Measurements from ENCODE around the gene DIAPH1.

DIAPH1 gene

DNA sequence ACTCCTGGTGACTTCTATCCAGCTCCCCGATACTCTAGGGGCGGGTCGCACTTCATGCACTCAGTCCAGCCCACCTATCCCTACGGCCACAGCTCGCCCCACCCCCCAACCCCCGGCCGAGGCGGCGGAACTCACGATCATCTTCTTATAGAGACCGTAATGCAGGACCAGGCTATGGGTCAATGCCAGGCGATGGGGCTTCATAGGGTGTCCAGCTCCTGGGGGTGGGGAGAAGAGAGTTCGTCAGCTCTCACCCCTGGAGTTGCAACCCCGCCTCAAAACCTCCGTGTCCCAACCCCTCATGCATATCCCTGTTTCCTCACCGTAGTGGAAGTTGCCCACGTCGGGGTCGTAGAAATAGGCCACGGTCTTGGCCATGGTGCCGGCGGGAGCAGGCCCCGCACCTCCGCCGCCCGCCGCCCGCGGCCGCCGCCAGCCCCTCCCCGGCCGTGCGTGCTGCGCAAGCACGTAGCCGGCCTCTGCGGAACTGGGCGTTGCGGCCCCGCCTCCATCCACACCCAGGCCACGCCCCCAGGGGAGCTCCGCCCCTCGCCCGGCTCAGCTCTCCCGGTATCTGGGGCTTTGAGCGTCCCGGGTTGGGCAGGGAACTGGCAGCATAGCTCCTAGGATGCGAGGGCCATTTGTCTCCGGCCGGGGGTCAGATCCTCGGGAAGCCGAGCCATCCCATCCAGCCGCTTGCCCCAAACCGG is 17.8 kb upstream of the DIAPH1 start, which contains the start of the genes HDAC3 and RELL2 (continued):
- TF ChIP-seq ZNF677 (tag by site-specific recombination; IDR thresholded peaks at IDR 0.05): 0 out of 2 replicates have a peak, but pooled peaks have one; percentile 30
- TF ChIP-seq ZNF555 (tag by site-specific recombination; conservative IDR thresholded peaks at IDR 0.05): no peak
- TF ChIP-seq ZXDB (tag by site-specific recombination; IDR thresholded peaks at IDR 0.05): peak; percentile 55
- peak; percentile 47; the same call in 1 of the 2 replicates for TF ChIP-seq ZNF37A (tag by site-specific recombination; IDR thresholded peaks at IDR 0.05)
- peak; percentile 31; the same call in 1 of the 2 replicates for TF ChIP-seq YY1 (tag by site-specific recombination; IDR thresholded peaks at IDR 0.05)
- TF ChIP-seq SP2 (tag by site-specific recombination; IDR thresholded peaks at IDR 0.05): peak; percentile 59
- no peak for TF ChIP-seq ZNF664 (tag by site-specific recombination; IDR thresholded peaks at IDR 0.05)
- TF ChIP-seq MZF1 (tag by site-specific recombination; IDR thresholded peaks at IDR 0.05; ENCODE audit: borderline replicate concordance): peak; percentile 40; the same call in 1 of the 2 replicates
- TF ChIP-seq, protein P1, sequence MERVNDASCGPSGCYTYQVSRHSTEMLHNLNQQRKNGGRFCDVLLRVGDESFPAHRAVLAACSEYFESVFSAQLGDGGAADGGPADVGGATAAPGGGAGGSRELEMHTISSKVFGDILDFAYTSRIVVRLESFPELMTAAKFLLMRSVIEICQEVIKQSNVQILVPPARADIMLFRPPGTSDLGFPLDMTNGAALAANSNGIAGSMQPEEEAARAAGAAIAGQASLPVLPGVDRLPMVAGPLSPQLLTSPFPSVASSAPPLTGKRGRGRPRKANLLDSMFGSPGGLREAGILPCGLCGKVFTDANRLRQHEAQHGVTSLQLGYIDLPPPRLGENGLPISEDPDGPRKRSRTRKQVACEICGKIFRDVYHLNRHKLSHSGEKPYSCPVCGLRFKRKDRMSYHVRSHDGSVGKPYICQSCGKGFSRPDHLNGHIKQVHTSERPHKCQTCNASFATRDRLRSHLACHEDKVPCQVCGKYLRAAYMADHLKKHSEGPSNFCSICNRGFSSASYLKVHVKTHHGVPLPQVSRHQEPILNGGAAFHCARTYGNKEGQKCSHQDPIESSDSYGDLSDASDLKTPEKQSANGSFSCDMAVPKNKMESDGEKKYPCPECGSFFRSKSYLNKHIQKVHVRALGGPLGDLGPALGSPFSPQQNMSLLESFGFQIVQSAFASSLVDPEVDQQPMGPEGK (tag by site-specific recombination; IDR thresholded peaks at IDR 0.05): peak; percentile 52
- TF ChIP-seq, protein P2, sequence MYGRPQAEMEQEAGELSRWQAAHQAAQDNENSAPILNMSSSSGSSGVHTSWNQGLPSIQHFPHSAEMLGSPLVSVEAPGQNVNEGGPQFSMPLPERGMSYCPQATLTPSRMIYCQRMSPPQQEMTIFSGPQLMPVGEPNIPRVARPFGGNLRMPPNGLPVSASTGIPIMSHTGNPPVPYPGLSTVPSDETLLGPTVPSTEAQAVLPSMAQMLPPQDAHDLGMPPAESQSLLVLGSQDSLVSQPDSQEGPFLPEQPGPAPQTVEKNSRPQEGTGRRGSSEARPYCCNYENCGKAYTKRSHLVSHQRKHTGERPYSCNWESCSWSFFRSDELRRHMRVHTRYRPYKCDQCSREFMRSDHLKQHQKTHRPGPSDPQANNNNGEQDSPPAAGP (tag by site-specific recombination; IDR thresholded peaks at IDR 0.05): 0 out of 2 replicates have a peak, but pooled peaks have one; percentile 6
- no peak for TF ChIP-seq ZNF514 (tag by site-specific recombination; IDR thresholded peaks at IDR 0.05)

DNA sequence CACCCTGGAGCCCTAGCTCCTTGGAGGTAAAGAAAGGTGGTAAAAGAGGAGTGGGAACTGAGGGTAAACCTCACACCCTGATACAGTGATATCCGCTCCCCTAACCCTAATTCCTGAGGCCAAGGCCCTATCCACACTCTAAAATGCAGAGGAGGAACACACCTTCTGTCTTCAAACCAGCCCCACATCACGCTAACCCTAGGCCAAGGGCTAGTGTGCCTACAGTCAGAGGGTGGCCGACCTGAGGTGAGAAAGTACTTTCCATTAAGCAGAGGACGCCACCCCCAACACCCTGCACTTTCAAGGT is 17.3 kb upstream of the DIAPH1 start:
- Histone ChIP-seq H3K27ac (ENCODE audit: extremely low read depth, low read depth, low read length) (peak overlapping the region; percentile 63; the same call in 1 of the 2 replicates), H3K4me1 (ENCODE audit: control insufficient read depth, insufficient read depth, low read length) (peaks cover 6% of the 10 kb centered on the region), H3K9me3 (ENCODE audit: control insufficient read depth, insufficient read depth, low read depth, low read length) (no peaks in the 10 kb centered on the region), H3K4me3 (ENCODE audit: low read depth, low read length) (peak overlapping the region; percentile 97), H3K36me3 (ENCODE audit: control insufficient read depth in 2 of 2, insufficient read depth in 1 of 2, low read length in 2 of 2) (peaks cover 25 to 39% of the 10 kb centered on the region in 2 experiments)
- POLR2A ChIA-PET: interaction anchor here (0.9 to 2.7 kb wide), 13 partner anchors 8 to 333 kb away, joined by 3 to 42 read pairs (median 8); partner anchors contain the start of genes DELE1, DIAPH1, FCHSD1 and RNF14
- TF ChIP-seq ZNF561 (tag by site-specific recombination; IDR thresholded peaks at IDR 0.05; ENCODE audit: borderline replicate concordance) (no peak), ZBTB48 (tag by site-specific recombination; IDR thresholded peaks at IDR 0.05) (peak; percentile 33; the same call in 1 of the 2 replicates), HOXC10 (CRISPR knock-in tag; IDR thresholded peaks at IDR 0.05) (no peak), ZNF311 (tag by site-specific recombination; IDR thresholded peaks at IDR 0.05; ENCODE audit: borderline replicate concordance) (no peak), PRDM1 (tag by site-specific recombination; IDR thresholded peaks at IDR 0.05) (peak; percentile 72), ZBTB20 (tag by site-specific recombination; IDR thresholded peaks at IDR 0.05) (peak; percentile 61; the same call in 1 of the 2 replicates), ZNF354C (tag by site-specific recombination; IDR thresholded peaks at IDR 0.05; ENCODE audit: borderline replicate concordance, low read depth) (no peak), ZNF266 (tag by site-specific recombination; IDR thresholded peaks at IDR 0.05; ENCODE audit: low read depth) (no peak), SP2 (tag by site-specific recombination; IDR thresholded peaks at IDR 0.05) (peak; percentile 26; the same call in 1 of the 2 replicates), FEZF1 (tag by site-specific recombination; IDR thresholded peaks at IDR 0.05) (no peak), ZNF366 (tag by site-specific recombination; conservative IDR thresholded peaks at IDR 0.05) (no peak), ZNF394 (tag by site-specific recombination; IDR thresholded peaks at IDR 0.05; ENCODE audit: borderline replicate concordance) (0 out of 2 replicates have a peak, but pooled peaks have one; percentile 49), ZNF274 (IDR thresholded peaks at IDR 0.05; ENCODE audit: low read length) (no peak), ZNF274 (tag by site-specific recombination; IDR thresholded peaks at IDR 0.05; ENCODE audit: borderline replicate concordance) (no peak), YY1 (tag by site-specific recombination; IDR thresholded peaks at IDR 0.05) (no peak)
- TF ChIP-seq, protein P1 (tag by site-specific recombination; IDR thresholded peaks at IDR 0.05): no peak
- TF ChIP-seq, protein P3, sequence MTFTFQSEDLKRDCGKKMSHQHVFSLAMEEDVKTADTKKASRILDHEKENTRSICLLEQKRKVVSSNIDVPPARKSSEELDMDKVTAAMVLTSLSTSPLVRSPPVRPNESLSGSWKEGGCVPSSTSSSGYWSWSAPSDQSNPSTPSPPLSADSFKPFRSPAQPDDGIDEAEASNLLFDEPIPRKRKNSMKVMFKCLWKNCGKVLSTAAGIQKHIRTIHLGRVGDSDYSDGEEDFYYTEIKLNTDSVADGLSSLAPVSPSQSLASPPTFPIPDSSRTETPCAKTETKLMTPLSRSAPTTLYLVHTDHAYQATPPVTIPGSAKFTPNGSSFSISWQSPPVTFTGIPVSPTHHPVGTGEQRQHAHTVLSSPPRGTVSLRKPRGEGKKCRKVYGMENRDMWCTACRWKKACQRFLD (tag by site-specific recombination; IDR thresholded peaks at IDR 0.05): no peak
- TF ChIP-seq, protein P4, sequence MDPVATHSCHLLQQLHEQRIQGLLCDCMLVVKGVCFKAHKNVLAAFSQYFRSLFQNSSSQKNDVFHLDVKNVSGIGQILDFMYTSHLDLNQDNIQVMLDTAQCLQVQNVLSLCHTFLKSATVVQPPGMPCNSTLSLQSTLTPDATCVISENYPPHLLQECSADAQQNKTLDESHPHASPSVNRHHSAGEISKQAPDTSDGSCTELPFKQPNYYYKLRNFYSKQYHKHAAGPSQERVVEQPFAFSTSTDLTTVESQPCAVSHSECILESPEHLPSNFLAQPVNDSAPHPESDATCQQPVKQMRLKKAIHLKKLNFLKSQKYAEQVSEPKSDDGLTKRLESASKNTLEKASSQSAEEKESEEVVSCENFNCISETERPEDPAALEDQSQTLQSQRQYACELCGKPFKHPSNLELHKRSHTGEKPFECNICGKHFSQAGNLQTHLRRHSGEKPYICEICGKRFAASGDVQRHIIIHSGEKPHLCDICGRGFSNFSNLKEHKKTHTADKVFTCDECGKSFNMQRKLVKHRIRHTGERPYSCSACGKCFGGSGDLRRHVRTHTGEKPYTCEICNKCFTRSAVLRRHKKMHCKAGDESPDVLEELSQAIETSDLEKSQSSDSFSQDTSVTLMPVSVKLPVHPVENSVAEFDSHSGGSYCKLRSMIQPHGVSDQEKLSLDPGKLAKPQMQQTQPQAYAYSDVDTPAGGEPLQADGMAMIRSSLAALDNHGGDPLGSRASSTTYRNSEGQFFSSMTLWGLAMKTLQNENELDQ (tag by site-specific recombination; IDR thresholded peaks at IDR 0.05; ENCODE audit: low read depth): no peak
- CTCF ChIA-PET: interaction anchor here (0.6 to 12.5 kb wide), 8 partner anchors 13 to 72 kb away, joined by 3 to 125 read pairs (median 5); partner anchors contain the start of gene DIAPH1
